Right ventricle myocardium inferior (tissue), 1 donor: ENCODE data around the gene SUGCT. TPM values are rescaled to one million over a fixed set of nuclear protein-coding genes. Genes with fewer than 3 reads are reported as not detected.
A peak's percentile ranks its signal among the peaks of the same experiment; 100 is the strongest.

Experiments
- ATAC-seq: fragments of 200-7000 bp; cut with Tn5 transposase; one replicate; pipeline ENCODE4 v1.9.1; 2020; ENCODE audit warnings: mild to moderate bottlenecking, moderate library complexity
- DNase-seq: peaks from one replicate; pipeline ENCODE4 v3.0.0; 2021; ENCODE audit errors: missing footprints
- intact Hi-C: fragments of 100-400 bp; cut with DNase I; formaldehyde crosslinking; loops from one replicate; pipeline ENCODE4 v1.11.0; 2022
- total RNA-seq: library from RNA; stranded (reverse); fragmentation: NEBNext Ultra II Directional; extraction: Animal tissue kit (Norgen Biotek cat#: 25700); gene quantifications from one replicate; pipeline ENCODE4 v1.2.1, GENCODE V29; 2021
- donor health status: DM: no; HTN: yes; CAD: no; lungs with severe emphysema.

Gene SUGCT
- total RNA-seq, 1 donor from 2014 or later: 4.4 TPM

GRCh38 chr7:40698921-40699260, 564.1 kb downstream of the SUGCT start:
- intact Hi-C loops: no loop called here
- ATAC-seq: no peak

GRCh38 chr7:40700653-40701421, 566.0 kb downstream of the SUGCT start:
- DNase-seq (no peak), ATAC-seq (no peak)
- intact Hi-C loops: no loop called here

More at GRCh38 chr7:40698921-40699260, 564.1 kb downstream of the SUGCT start:
- DNase-seq: no peak

- DNase-seq: no peak
- intact Hi-C loops: no loop called here
- no peak for ATAC-seq
These were observed 567.2 kb downstream of the SUGCT start for GRCh38 chr7:40701836-40702551.

DNA sequence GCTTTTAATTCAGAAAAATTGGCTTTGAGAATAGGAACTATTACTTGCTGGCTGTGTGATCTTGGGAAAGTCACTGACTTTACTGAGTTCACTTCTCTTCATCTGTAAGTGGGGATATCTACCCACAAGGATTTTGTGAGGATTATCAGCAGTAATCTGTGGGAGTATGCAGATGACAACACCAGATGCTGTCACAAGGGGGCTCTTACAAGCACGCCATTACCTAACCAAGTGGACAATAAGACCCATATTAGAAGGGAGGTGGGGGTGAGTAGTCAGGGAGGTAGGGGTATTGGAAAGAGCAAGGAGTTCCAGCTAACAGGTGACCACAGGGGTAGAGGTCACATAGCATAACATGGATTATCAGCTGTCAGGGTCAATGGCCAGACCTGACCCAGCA, 569.4 kb downstream of the SUGCT start:
- no peak for DNase-seq
- intact Hi-C loops: no loop called here
- ATAC-seq: no peak

GRCh38 chr7:40706829-40707228, 572.0 kb downstream of the SUGCT start:
- DNase-seq (no peak), ATAC-seq (no peak)
- intact Hi-C loops: no loop called here

- intact Hi-C loops: no loop called here
- no peak for ATAC-seq
These were observed 574.5 kb downstream of the SUGCT start for GRCh38 chr7:40709062-40709964.

DNA sequence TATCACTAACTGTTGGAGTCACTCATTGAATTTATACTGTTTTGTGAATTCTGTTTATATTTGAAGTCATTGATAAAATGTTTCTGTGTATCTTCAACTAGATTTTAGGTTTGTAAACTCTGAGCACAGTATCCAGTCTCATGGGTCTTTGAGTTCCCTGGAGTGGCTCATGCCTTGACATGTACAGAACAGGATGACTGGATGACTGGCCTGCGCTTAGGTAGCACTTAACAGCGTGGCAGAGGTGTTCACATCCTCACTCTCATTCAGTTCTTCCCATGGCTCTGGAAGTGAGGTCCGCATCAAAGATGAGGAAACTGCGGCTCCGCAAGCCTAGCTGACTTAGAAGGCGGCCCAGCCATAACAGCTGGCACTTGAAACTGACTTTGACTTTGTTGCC, 576.9 kb downstream of the SUGCT start:
- intact Hi-C loops: no loop called here
- no peak for ATAC-seq
- no peak for DNase-seq

More at GRCh38 chr7:40709062-40709964, 574.5 kb downstream of the SUGCT start:
- DNase-seq: no peak

DNA sequence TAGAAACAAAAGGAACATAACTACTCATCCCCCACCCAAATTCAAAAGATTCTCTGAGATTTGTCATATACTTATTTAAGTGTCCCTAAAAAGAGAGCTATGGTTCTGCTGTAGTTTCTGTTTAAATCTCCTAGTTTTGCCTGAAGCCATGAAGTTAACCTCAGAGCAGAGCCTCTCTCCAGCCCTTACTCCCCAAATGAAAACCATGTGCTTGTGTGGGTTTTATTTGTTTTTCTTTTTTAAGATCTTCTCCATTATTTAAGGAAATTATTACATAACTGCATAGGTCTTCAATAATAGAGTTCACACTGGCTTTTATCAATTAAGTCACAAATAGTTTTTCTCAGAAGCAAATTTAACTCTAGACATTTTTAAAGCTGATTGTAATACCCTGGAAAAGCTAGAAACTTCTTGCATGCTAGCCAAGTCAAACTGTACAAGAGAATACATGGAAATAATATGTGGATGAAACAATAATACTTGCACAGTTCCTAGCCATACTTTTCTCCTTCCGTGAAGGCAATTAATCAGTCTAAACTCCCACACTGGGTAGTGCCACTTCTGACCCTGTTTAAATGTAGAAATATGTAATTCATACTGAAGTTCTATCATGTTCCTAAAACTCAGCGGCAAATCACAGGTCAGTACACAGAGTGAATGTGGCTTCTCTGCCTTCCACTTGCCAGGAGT, 579.7 kb downstream of the SUGCT start:
- intact Hi-C loops: no loop called here

GRCh38 chr7:40715053-40715430, 580.2 kb downstream of the SUGCT start:
- no peak for ATAC-seq
- intact Hi-C loops: no loop called here

More for the DNA sequence above, 579.7 kb downstream of the SUGCT start:
- DNase-seq (no peak), ATAC-seq (no peak)

DNA sequence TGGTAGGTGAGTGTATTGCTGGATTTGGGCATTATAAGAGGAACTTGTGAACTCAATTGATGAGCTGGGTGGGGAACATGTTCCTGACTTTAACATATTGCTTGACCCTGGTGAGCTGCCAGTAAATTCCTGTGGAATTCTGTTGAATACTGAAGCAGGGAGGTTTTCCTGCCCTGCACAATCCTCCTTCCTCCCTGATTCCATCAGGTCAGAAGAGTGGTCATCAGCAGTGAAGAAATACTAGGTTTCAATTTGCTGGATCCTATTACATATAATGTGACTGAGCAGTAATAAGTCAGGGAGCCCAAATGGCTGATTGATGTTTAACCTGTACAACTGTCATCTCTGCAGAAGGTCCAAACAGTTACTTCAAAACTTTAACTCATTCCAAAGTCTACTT, 581.2 kb downstream of the SUGCT start:
- intact Hi-C loops: no loop called here
- ATAC-seq: no peak
- no peak for DNase-seq

More at GRCh38 chr7:40715053-40715430, 580.2 kb downstream of the SUGCT start:
- DNase-seq: no peak

DNA sequence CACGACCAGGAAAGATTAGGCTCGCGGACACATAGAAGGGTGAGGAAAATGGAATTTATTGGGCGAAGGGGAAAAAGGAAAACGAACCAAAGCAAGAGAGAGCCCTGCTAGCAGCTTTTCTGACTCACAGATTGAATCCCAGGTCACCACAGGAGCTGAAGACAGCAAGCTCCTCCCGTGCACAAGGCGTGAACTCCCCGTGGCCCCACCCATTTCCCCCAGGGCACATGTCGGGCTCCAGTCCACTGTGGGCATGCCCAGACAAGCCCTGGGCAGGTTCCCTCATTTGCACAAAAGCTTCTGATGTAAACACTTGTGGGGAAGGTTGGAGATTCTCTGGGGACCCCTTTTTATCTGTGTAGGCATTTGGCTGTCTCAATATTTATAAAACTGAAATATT, 582.4 kb downstream of the SUGCT start:
- intact Hi-C loops: no loop called here
- DNase-seq (peak; percentile 77), ATAC-seq (peak; percentile 92)

DNA sequence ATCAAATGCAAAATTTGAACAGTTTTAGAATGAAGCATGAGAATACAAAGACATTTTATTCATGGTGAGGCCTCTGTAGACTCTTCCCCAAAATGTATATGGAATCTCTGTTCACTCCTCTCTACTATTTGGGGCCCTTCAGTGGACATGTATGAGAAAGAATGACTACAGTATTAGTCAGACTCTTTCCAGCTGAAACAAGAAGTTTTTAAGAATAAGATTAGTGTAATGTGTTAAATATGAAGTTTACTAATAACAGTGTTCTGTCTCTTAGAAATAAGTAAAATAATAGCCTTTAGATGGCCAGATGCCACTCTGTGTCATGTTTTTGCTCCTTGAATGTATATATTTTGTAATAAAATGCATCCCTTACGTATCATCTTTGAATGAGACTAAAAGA, 585.6 kb downstream of the SUGCT start:
- intact Hi-C loops: no loop called here
- DNase-seq: no peak

GRCh38 chr7:40721342-40721949, 586.6 kb downstream of the SUGCT start:
- intact Hi-C loops: no loop called here
- no peak for DNase-seq
- no peak for ATAC-seq

More for the DNA sequence above, 585.6 kb downstream of the SUGCT start:
- no peak for ATAC-seq

DNA sequence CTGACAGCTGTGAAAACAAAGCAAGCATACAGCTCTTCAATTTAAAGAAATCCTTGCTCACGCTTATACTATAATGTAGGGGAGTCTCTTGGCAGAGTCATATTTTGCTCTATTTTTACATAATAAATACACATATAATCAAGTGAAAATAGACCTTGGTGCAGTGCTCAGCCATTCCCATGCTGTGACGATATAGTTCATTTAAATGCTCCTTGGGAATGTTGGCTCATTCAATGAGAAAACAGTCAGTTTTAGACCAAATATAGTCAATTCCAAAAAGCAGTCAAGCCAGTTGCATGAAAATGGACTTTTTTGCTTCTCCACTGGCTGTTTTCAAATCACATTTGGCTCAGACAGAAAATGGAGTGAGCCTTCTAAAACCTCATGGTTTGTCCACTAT, 587.4 kb downstream of the SUGCT start:
- intact Hi-C loops: no loop called here

GRCh38 chr7:40723829-40724228, 589.0 kb downstream of the SUGCT start:
- ATAC-seq: no peak
- intact Hi-C loops: no loop called here
- DNase-seq: no peak

More for the DNA sequence above, 587.4 kb downstream of the SUGCT start:
- DNase-seq (no peak), ATAC-seq (no peak)

- intact Hi-C loops: no loop called here
- DNase-seq (no peak), ATAC-seq (no peak)
These were observed 591.8 kb downstream of the SUGCT start for GRCh38 chr7:40726559-40726958.

GRCh38 chr7:40733114-40733513, 598.3 kb downstream of the SUGCT start:
- ATAC-seq: no peak
- DNase-seq: no peak
- intact Hi-C loops: no loop called here

DNA sequence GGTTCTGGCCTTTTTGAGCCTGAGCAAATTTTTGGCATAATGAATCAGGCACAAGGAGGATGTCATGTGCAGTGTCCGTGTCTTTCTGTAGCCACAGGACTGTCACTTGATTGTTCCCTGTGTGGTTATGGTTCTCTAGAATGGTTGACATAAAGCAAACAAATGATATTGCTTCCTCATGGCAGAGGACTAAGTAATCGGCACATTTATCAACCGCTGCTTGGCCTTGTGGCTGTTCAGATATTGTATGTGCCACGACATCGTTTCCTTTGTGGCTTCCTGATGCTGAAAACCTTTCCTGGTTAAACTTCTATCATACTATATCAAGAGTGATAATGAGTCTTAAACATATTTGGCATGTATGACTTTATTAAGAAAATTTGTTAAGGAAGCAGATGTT, 598.8 kb downstream of the SUGCT start:
- intact Hi-C loops: no loop called here
- DNase-seq (no peak), ATAC-seq (no peak)
